DMS114 treated with DMSO at 0.1 percent for 48 hours (cell line): ENCODE measurements around the gene KCND2.

Experiments
- DNase-seq: peaks from one replicate; lab custom pipeline; 2025; ENCODE audit not compliant: unreplicated experiment; lab: John Stamatoyannopoulos, UW

The KCND2 gene

GRCh38 chr7:120405652-120406051, 132.7 kb downstream of the KCND2 start:
- no peak for DNase-seq

GRCh38 chr7:120407010-120407409, 134.0 kb downstream of the KCND2 start:
- DNase-seq = no peak

- DNase-seq = no peak
Observed at GRCh38 chr7:120412139-120413050, 139.4 kb downstream of the KCND2 start.

- no peak for DNase-seq
Observed at GRCh38 chr7:120413164-120413563, 140.2 kb downstream of the KCND2 start.

GRCh38 chr7:120417244-120417979, 144.4 kb downstream of the KCND2 start:
- DNase-seq = no peak

- no peak for DNase-seq
Observed at GRCh38 chr7:120421151-120421651, 148.2 kb downstream of the KCND2 start.

GRCh38 chr7:120431016-120431415, 158.0 kb downstream of the KCND2 start:
- no peak for DNase-seq

GRCh38 chr7:120436487-120437060, 163.6 kb downstream of the KCND2 start:
- DNase-seq = no peak

GRCh38 chr7:120441850-120442249, 168.9 kb downstream of the KCND2 start:
- DNase-seq = no peak

GRCh38 chr7:120442838-120443237, 169.9 kb downstream of the KCND2 start:
- DNase-seq = no peak

GRCh38 chr7:120444650-120445049, 171.7 kb downstream of the KCND2 start:
- DNase-seq = no peak

GRCh38 chr7:120445276-120445675, 172.3 kb downstream of the KCND2 start:
- DNase-seq = no peak

- DNase-seq = no peak
Observed at GRCh38 chr7:120452665-120453064, 179.7 kb downstream of the KCND2 start.

GRCh38 chr7:120456699-120457098, 183.7 kb downstream of the KCND2 start:
- no peak for DNase-seq

GRCh38 chr7:120460949-120461348, 188.0 kb downstream of the KCND2 start:
- no peak for DNase-seq

GRCh38 chr7:120462991-120463390, 190.0 kb downstream of the KCND2 start:
- no peak for DNase-seq

- no peak for DNase-seq
Observed at GRCh38 chr7:120464104-120464503, 191.1 kb downstream of the KCND2 start.

- DNase-seq = no peak
Observed at GRCh38 chr7:120467676-120468075, 194.7 kb downstream of the KCND2 start.

GRCh38 chr7:120468611-120469010, 195.6 kb downstream of the KCND2 start:
- no peak for DNase-seq

GRCh38 chr7:120472892-120473291, 199.9 kb downstream of the KCND2 start:
- no peak for DNase-seq

GRCh38 chr7:120473352-120473751, 200.4 kb downstream of the KCND2 start:
- DNase-seq = no peak

GRCh38 chr7:120475994-120476393, 203.0 kb downstream of the KCND2 start:
- DNase-seq = no peak
